ENCODE measurements around the gene KIAA0040.

KIAA0040 gene

GRCh38 chr1:175188936-175189335, 3.6 kb downstream of the KIAA0040 start:
- peaks cover 10% of the 10 kb centered on the region for H3K27me3 ChIP-seq (ENCODE audit: insufficient read depth, insufficient read length)
- H3K36me3 ChIP-seq (ENCODE audit: insufficient read depth, insufficient read length, low read length) = peaks cover 14% of the 10 kb centered on the region
- H3K9me3 ChIP-seq (ENCODE audit: insufficient read depth, low read length) = no peaks in the 10 kb centered on the region
- no peak overlapping the region for H3K4me3 ChIP-seq (ENCODE audit: insufficient read length, low read depth)
- DNase-seq (ENCODE audit: low read depth, low spot score) = no peak
- no peak overlapping the region for H3K9ac ChIP-seq (ENCODE audit: insufficient read length, low read depth)
- TF ChIP-seq SUZ12 (IDR thresholded peaks at IDR 0.05; ENCODE audit: extremely low read depth, insufficient read depth, insufficient read length) (no peak), YY1 (IDR thresholded peaks at IDR 0.05; ENCODE audit: insufficient read depth, insufficient read length) (no peak), ZNF274 (IDR thresholded peaks at IDR 0.05; ENCODE audit: low read depth, low read length) (no peak)
- H3K4me1 ChIP-seq (ENCODE audit: insufficient read depth, insufficient read length) = peaks cover 3% of the 10 kb centered on the region

GRCh38 chr1:175186433-175187160, 6.0 kb downstream of the KIAA0040 start:
- H3K9me3 ChIP-seq (ENCODE audit: insufficient read depth, low read length) = no peaks in the 10 kb centered on the region
- H3K9ac ChIP-seq (ENCODE audit: insufficient read length, low read depth) = no peak overlapping the region
- H3K4me1 ChIP-seq (ENCODE audit: insufficient read depth, insufficient read length) = peaks cover 5% of the 10 kb centered on the region
- H3K27me3 ChIP-seq (ENCODE audit: insufficient read depth, insufficient read length) = no peaks in the 10 kb centered on the region
- DNase-seq (ENCODE audit: low read depth, low spot score) = no peak
- no peak for TF ChIP-seq YY1 (IDR thresholded peaks at IDR 0.05; ENCODE audit: insufficient read depth, insufficient read length)
- no peak for TF ChIP-seq ZNF274 (IDR thresholded peaks at IDR 0.05; ENCODE audit: low read depth, low read length)
- TF ChIP-seq SUZ12 (IDR thresholded peaks at IDR 0.05; ENCODE audit: extremely low read depth, insufficient read depth, insufficient read length) = no peak
- H3K4me3 ChIP-seq (ENCODE audit: insufficient read length, low read depth) = no peak overlapping the region
- peaks cover 17% of the 10 kb centered on the region for H3K36me3 ChIP-seq (ENCODE audit: insufficient read depth, insufficient read length, low read length)

- Histone ChIP-seq H3K9me3 (ENCODE audit: insufficient read depth, low read length) (no peaks in the 10 kb centered on the region), H3K27me3 (ENCODE audit: insufficient read depth, insufficient read length) (no peaks in the 10 kb centered on the region), H3K4me1 (ENCODE audit: insufficient read depth, insufficient read length) (peaks cover 5% of the 10 kb centered on the region), H3K9ac (ENCODE audit: insufficient read length, low read depth) (no peak overlapping the region), H3K36me3 (ENCODE audit: insufficient read depth, insufficient read length, low read length) (peaks cover 17% of the 10 kb centered on the region), H3K4me3 (ENCODE audit: insufficient read length, low read depth) (no peak overlapping the region)
- no peak for DNase-seq (ENCODE audit: low read depth, low spot score)
- TF ChIP-seq YY1 (IDR thresholded peaks at IDR 0.05; ENCODE audit: insufficient read depth, insufficient read length) (no peak), ZNF274 (IDR thresholded peaks at IDR 0.05; ENCODE audit: low read depth, low read length) (no peak), SUZ12 (IDR thresholded peaks at IDR 0.05; ENCODE audit: extremely low read depth, insufficient read depth, insufficient read length) (no peak)
These were observed 6.7 kb downstream of the KIAA0040 start for GRCh38 chr1:175185903-175186302.

- H3K27me3 ChIP-seq (ENCODE audit: insufficient read depth, insufficient read length) = no peaks in the 10 kb centered on the region
- H3K4me1 ChIP-seq (ENCODE audit: insufficient read depth, insufficient read length) = peaks cover 5% of the 10 kb centered on the region
- H3K36me3 ChIP-seq (ENCODE audit: insufficient read depth, insufficient read length, low read length) = peaks cover 14% of the 10 kb centered on the region
- TF ChIP-seq YY1 (IDR thresholded peaks at IDR 0.05; ENCODE audit: insufficient read depth, insufficient read length) (no peak), SUZ12 (IDR thresholded peaks at IDR 0.05; ENCODE audit: extremely low read depth, insufficient read depth, insufficient read length) (no peak), ZNF274 (IDR thresholded peaks at IDR 0.05; ENCODE audit: low read depth, low read length) (no peak)
- H3K9ac ChIP-seq (ENCODE audit: insufficient read length, low read depth) = no peak overlapping the region
- H3K9me3 ChIP-seq (ENCODE audit: insufficient read depth, low read length) = no peaks in the 10 kb centered on the region
- no peak overlapping the region for H3K4me3 ChIP-seq (ENCODE audit: insufficient read length, low read depth)
- no peak for DNase-seq (ENCODE audit: low read depth, low spot score)
These were observed 9.0 kb downstream of the KIAA0040 start for GRCh38 chr1:175183586-175183985.

- H3K27me3 ChIP-seq (ENCODE audit: insufficient read depth, insufficient read length) = no peaks in the 10 kb centered on the region
These were observed 10.3 kb downstream of the KIAA0040 start for GRCh38 chr1:175182201-175182746.

GRCh38 chr1:175179837-175180590, 12.6 kb downstream of the KIAA0040 start:
- no peak overlapping the region for H3K9ac ChIP-seq (ENCODE audit: insufficient read length, low read depth)
- peaks cover 5% of the 10 kb centered on the region for H3K4me1 ChIP-seq (ENCODE audit: insufficient read depth, insufficient read length)
- H3K36me3 ChIP-seq (ENCODE audit: insufficient read depth, insufficient read length, low read length) = peaks cover 6% of the 10 kb centered on the region
- no peak for TF ChIP-seq SUZ12 (IDR thresholded peaks at IDR 0.05; ENCODE audit: extremely low read depth, insufficient read depth, insufficient read length)
- TF ChIP-seq ZNF274 (IDR thresholded peaks at IDR 0.05; ENCODE audit: low read depth, low read length) = no peak
- TF ChIP-seq YY1 (IDR thresholded peaks at IDR 0.05; ENCODE audit: insufficient read depth, insufficient read length) = no peak
- H3K9me3 ChIP-seq (ENCODE audit: insufficient read depth, low read length) = no peaks in the 10 kb centered on the region
- H3K4me3 ChIP-seq (ENCODE audit: insufficient read length, low read depth) = no peak overlapping the region
- DNase-seq (ENCODE audit: low read depth, low spot score) = no peak
- no peaks in the 10 kb centered on the region for H3K27me3 ChIP-seq (ENCODE audit: insufficient read depth, insufficient read length)

More at GRCh38 chr1:175182201-175182746, 10.3 kb downstream of the KIAA0040 start:
- H3K9me3 ChIP-seq (ENCODE audit: insufficient read depth, low read length) = no peaks in the 10 kb centered on the region
- DNase-seq (ENCODE audit: low read depth, low spot score) = no peak
- peaks cover 14% of the 10 kb centered on the region for H3K36me3 ChIP-seq (ENCODE audit: insufficient read depth, insufficient read length, low read length)
- TF ChIP-seq ZNF274 (IDR thresholded peaks at IDR 0.05; ENCODE audit: low read depth, low read length) (no peak), SUZ12 (IDR thresholded peaks at IDR 0.05; ENCODE audit: extremely low read depth, insufficient read depth, insufficient read length) (no peak), YY1 (IDR thresholded peaks at IDR 0.05; ENCODE audit: insufficient read depth, insufficient read length) (no peak)
- no peak overlapping the region for H3K4me3 ChIP-seq (ENCODE audit: insufficient read length, low read depth)
- H3K9ac ChIP-seq (ENCODE audit: insufficient read length, low read depth) = no peak overlapping the region
- H3K4me1 ChIP-seq (ENCODE audit: insufficient read depth, insufficient read length) = peaks cover 5% of the 10 kb centered on the region

GRCh38 chr1:175178456-175178855, 14.1 kb downstream of the KIAA0040 start:
- H3K36me3 ChIP-seq (ENCODE audit: insufficient read depth, insufficient read length, low read length) = peaks cover 6% of the 10 kb centered on the region
- peaks cover under 1% of the 10 kb centered on the region for H3K4me1 ChIP-seq (ENCODE audit: insufficient read depth, insufficient read length)
- no peaks in the 10 kb centered on the region for H3K9me3 ChIP-seq (ENCODE audit: insufficient read depth, low read length)
- DNase-seq (ENCODE audit: low read depth, low spot score) = no peak
- H3K9ac ChIP-seq (ENCODE audit: insufficient read length, low read depth) = no peak overlapping the region
- no peaks in the 10 kb centered on the region for H3K27me3 ChIP-seq (ENCODE audit: insufficient read depth, insufficient read length)
- no peak overlapping the region for H3K4me3 ChIP-seq (ENCODE audit: insufficient read length, low read depth)
- TF ChIP-seq SUZ12 (IDR thresholded peaks at IDR 0.05; ENCODE audit: extremely low read depth, insufficient read depth, insufficient read length) (no peak), YY1 (IDR thresholded peaks at IDR 0.05; ENCODE audit: insufficient read depth, insufficient read length) (no peak)
